GM12874 (cell line): Measurements from ENCODE around the gene FGF10.

Experiments used
- CTCF ChIP-seq: IDR thresholded peaks from 2 replicates; pipeline ENCODE4 v1.5.1; 2011; ENCODE audit warnings: low read depth, mild to moderate bottlenecking, control low read depth, low read length, moderate library complexity; ENCODE audit not compliant: insufficient read depth

The FGF10 gene

DNA sequence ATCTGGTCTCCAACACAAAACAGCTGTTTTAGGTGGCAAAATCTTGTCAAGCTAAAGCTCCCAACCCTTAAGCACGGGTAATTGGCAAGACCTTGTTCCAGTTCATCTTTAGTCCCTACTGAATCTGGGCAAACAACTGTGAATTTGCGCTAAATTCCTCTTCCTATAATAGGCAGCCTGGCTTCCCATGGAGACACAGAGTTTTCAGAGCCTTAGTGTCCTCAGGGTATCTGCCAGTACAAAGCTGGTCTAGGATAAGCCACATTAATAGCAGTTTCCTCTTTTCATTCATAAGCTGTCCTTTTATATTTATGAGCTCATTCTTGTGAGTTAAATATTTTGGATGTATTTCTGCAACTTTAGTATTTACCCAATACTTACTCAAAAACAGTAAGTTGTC lies 59.5 kb downstream of the FGF10 start:
- TF ChIP-seq CTCF: no peak

GRCh38 chr5:44321144-44321725 lies 68.0 kb downstream of the FGF10 start:
- TF ChIP-seq CTCF: no peak

- TF ChIP-seq CTCF: no peak
Observed at GRCh38 chr5:44320188-44320587, 69.0 kb downstream of the FGF10 start.

GRCh38 chr5:44318883-44319282 lies 70.3 kb downstream of the FGF10 start:
- no peak for TF ChIP-seq CTCF

DNA sequence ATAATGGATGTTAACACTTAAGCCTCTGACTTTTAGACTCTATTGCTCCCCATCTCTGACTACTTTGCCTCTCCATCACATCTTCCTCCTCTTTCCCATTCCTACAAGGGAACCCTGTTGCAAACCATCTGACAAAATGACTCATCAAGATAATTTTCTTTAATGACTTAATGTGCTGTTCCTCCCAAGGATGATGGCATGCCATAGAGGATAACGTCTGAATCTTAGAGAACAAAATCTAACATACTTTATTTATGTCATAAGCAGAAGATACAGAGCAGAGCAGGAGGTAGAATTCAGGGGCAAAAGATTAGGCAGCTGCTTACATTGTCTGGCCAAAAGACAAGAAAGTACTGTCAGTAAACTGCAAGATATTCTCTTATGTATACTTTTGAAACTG lies 76.8 kb downstream of the FGF10 start:
- no peak for TF ChIP-seq CTCF

GRCh38 chr5:44300551-44300950 lies 88.7 kb downstream of the FGF10 start:
- TF ChIP-seq CTCF: no peak

DNA sequence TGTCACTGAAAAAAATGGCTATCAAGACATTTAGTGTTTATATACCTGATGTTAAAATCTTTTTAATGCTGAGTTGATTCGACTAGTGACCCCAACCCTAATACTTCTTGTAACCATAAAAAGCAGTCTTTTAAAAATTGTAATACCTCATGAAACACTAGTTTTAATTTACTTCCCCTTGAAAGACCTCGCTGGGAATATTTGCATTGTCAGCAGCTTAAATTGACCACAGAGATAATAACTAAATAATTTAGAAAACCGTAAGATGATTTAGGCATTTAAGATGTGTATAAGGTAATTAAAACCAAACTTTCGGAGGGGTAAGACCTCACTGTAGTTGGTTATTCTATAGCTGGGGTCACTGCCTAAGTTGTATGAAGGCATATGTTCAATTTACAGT lies 89.8 kb downstream of the FGF10 start:
- no peak for TF ChIP-seq CTCF
